Measurements from ENCODE around the gene TSPAN33. TPM values are rescaled to one million over a fixed set of nuclear protein-coding genes. Genes with fewer than 3 reads are reported as not detected.

TSPAN33 gene
- total and polyA plus RNA-seq, 4 experiments from 2014 or later, result 0.83 to 6.3 (median 0.97) TPM

DNA sequence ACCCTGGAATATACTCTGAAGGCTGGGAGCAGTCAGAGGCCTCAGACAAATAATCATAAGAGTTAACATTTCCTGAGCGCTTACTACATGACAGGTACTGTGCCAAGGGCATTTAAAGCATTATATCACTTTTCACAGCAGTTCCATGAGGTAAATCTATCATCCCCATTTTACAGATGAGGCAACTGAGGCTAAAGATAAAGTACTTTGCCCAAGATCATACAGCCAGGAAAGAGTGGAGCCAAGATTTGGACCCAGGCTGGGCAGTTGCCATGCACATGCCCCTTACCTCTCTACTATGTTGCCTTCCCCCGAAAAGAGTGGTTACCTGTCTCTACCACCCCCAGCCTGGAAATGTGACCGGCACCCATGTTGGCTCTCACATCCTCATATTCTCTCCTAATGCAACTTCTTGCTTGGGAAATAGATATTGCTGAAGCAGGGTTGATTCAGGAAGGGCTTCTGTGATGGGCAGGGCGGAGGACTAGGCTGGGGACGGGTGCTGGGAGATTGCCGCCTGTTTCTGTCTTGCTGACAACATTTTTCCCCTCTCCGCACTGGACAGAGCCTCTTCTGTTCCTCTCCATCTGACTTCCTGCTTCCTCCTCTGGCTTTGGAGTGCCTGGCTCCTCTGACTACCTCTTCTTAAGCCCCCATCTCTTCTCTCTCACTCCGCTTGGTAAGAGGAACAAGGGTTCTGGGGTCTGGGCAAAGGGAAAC lies 57.7 kb downstream of the TSPAN33 start:
- intact Hi-C loops (cut with micrococcal nuclease), result no loop called here
- Histone ChIP-seq H3K4me3 (ENCODE audit: low read length in 2 of 2) (no peak overlapping the region), H3K4me1 (ENCODE audit: insufficient read depth, low read length) (no peaks in the 10 kb centered on the region), H3K9me3 (ENCODE audit: control insufficient read depth in 1 of 2, low read length in 2 of 2) (no peaks in the 10 kb centered on the region), H3K36me3 (ENCODE audit: insufficient read depth, low read length) (no peaks in the 10 kb centered on the region), H3K27ac (ENCODE audit: low read depth, low read length) (no peak overlapping the region), H3K27me3 (ENCODE audit: insufficient read depth, low read length) (no peaks in the 10 kb centered on the region)
- Mint-ChIP-seq H3K4me1 (no peaks in the 10 kb centered on the region), H3K9me3 (no peaks in the 10 kb centered on the region), H3K4me3 (no peak overlapping the region), H3K36me3 (no peaks in the 10 kb centered on the region), H3K27ac (no peak overlapping the region), H3K27me3 (peaks cover 3 to 7% of the 10 kb centered on the region in 2 donors)
- DNase-seq, result no peak
- POLR2A ChIA-PET (ENCODE audit: partially characterized antibody), result no interaction called here
- CTCF ChIA-PET (ENCODE audit: partially characterized antibody), result no interaction called here

DNA sequence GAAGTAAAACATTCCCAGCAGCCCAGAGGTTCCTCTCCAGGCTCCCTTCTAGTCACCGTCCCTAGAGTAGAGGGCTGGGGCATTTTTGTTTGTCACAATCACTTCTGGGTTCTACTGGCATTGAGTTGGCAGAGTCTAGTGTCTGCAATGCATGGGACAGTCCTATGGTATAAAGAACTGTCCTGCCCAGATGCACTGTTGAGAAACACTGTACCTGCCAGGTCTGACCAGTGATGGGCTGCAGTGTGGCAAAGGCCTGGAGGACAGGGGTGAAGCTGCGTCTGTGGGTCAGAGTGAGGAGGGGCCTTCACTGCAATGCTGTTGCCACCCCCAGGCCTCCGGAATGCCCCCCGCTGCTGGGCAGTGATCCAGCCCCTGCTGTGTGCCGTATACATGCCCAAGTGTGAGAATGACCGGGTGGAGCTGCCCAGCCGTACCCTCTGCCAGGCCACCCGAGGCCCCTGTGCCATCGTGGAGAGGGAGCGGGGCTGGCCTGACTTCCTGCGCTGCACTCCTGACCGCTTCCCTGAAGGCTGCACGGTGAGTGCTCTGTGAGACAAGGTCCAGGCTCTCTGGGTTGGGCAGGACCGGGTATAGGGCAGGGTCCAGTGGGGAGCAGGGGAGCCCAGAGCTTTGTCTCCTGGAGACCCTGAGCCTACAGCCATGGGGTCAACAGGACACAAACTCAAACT lies 58.7 kb downstream of the TSPAN33 start:
- ChIA-PET CTCF (ENCODE audit: partially characterized antibody) (interaction anchor here (0.5 to 1.2 kb wide), 4 partner anchors 68 to 1579 kb away, joined by 3 to 4 read pairs (median 3); no protein-coding TSS in a partner anchor), POLR2A (ENCODE audit: partially characterized antibody) (no interaction called here)
- Mint-ChIP-seq H3K27ac (no peak overlapping the region), H3K36me3 (no peaks in the 10 kb centered on the region), H3K4me1 (no peaks in the 10 kb centered on the region), H3K9me3 (no peaks in the 10 kb centered on the region), H3K27me3 (peaks cover 3 to 6% of the 10 kb centered on the region in 2 donors), H3K4me3 (no peak overlapping the region)
- intact Hi-C loops (cut with micrococcal nuclease), result no loop called here
- H3K36me3 ChIP-seq (ENCODE audit: insufficient read depth, low read length), result no peaks in the 10 kb centered on the region
- no peaks in the 10 kb centered on the region for H3K27me3 ChIP-seq (ENCODE audit: insufficient read depth, low read length)
- no peak overlapping the region for H3K27ac ChIP-seq (ENCODE audit: low read depth, low read length)
- H3K4me3 ChIP-seq (ENCODE audit: low read length in 2 of 2), result no peak overlapping the region
- no peak for DNase-seq
- H3K9me3 ChIP-seq (ENCODE audit: control insufficient read depth in 1 of 2, low read length in 2 of 2), result no peaks in the 10 kb centered on the region
- no peaks in the 10 kb centered on the region for H3K4me1 ChIP-seq (ENCODE audit: insufficient read depth, low read length)

DNA sequence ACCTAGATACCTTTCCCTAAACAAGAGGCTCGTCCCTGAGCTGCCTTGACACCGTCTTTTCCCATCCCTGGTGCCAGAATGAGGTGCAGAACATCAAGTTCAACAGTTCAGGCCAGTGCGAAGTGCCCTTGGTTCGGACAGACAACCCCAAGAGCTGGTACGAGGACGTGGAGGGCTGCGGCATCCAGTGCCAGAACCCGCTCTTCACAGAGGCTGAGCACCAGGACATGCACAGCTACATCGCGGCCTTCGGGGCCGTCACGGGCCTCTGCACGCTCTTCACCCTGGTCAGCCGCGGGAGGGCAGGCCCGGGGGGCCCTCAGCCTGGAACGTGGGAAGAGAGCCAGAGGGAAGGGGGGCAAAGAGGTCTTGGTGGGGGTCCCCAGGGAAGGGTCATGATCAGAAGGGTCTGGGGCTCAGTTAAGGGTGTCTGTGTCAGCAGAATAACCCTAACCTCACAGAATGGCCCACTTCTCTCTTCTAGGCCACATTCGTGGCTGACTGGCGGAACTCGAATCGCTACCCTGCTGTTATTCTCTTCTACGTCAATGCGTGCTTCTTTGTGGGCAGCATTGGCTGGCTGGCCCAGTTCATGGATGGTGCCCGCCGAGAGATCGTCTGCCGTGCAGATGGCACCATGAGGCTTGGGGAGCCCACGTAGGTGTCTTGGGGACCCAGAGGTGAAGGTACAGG lies 60.8 kb downstream of the TSPAN33 start:
- Mint-ChIP-seq H3K27ac (no peak overlapping the region), H3K27me3 (peaks cover 1 to 4% of the 10 kb centered on the region in 2 donors), H3K36me3 (no peaks in the 10 kb centered on the region), H3K4me3 (no peak overlapping the region), H3K9me3 (no peaks in the 10 kb centered on the region), H3K4me1 (no peaks in the 10 kb centered on the region)
- no peak for DNase-seq
- H3K27ac ChIP-seq (ENCODE audit: low read depth, low read length), result no peak overlapping the region
- no peaks in the 10 kb centered on the region for H3K27me3 ChIP-seq (ENCODE audit: insufficient read depth, low read length)
- intact Hi-C loops (cut with micrococcal nuclease), result no loop called here
- no peaks in the 10 kb centered on the region for H3K4me1 ChIP-seq (ENCODE audit: insufficient read depth, low read length)
- CTCF ChIA-PET (ENCODE audit: partially characterized antibody), result no interaction called here
- H3K4me3 ChIP-seq (ENCODE audit: low read length in 2 of 2), result no peak overlapping the region
- no peaks in the 10 kb centered on the region for H3K9me3 ChIP-seq (ENCODE audit: control insufficient read depth in 1 of 2, low read length in 2 of 2)
- H3K36me3 ChIP-seq (ENCODE audit: insufficient read depth, low read length), result no peaks in the 10 kb centered on the region
- POLR2A ChIA-PET (ENCODE audit: partially characterized antibody), result no interaction called here

DNA sequence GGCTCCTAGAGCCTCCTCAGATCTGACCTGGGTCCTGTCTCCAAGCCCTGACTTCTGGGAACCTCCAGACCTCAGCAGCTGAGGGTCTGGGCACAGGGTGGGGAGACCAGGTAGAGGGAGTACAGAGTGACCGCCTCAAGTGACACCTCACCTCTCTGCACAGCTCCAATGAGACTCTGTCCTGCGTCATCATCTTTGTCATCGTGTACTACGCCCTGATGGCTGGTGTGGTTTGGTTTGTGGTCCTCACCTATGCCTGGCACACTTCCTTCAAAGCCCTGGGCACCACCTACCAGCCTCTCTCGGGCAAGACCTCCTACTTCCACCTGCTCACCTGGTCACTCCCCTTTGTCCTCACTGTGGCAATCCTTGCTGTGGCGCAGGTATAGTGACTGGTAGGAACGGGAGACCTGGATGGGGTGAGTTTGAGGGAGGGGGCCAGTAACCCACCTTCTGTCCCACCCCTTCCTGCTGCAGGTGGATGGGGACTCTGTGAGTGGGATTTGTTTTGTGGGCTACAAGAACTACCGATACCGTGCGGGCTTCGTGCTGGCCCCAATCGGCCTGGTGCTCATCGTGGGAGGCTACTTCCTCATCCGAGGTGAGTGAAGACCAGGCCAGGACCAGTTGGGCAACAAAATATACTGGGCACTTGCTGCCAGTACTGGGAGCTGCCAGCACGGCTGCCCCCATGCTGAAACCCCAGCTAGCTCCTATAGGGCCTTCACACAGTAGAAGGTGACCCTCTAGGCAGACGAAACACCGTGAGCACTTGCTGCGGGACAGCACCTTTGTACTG lies 61.7 kb downstream of the TSPAN33 start:
- Histone ChIP-seq H3K36me3 (ENCODE audit: insufficient read depth, low read length) (no peaks in the 10 kb centered on the region), H3K4me3 (ENCODE audit: low read length in 2 of 2) (no peak overlapping the region), H3K4me1 (ENCODE audit: insufficient read depth, low read length) (no peaks in the 10 kb centered on the region), H3K9me3 (ENCODE audit: control insufficient read depth in 1 of 2, low read length in 2 of 2) (no peaks in the 10 kb centered on the region), H3K27me3 (ENCODE audit: insufficient read depth, low read length) (no peaks in the 10 kb centered on the region), H3K27ac (ENCODE audit: low read depth, low read length) (no peak overlapping the region)
- CTCF ChIA-PET (ENCODE audit: partially characterized antibody), result interaction anchor here (1.4 to 4.1 kb wide), 2 partner anchors 12 to 162 kb away, joined by 5 to 22 read pairs; no protein-coding TSS in a partner anchor
- Mint-ChIP-seq H3K27ac (no peak overlapping the region), H3K27me3 (peaks cover 3% of the 10 kb centered on the region in 2 donors), H3K4me1 (no peaks in the 10 kb centered on the region), H3K4me3 (no peak overlapping the region), H3K9me3 (no peaks in the 10 kb centered on the region), H3K36me3 (no peaks in the 10 kb centered on the region)
- intact Hi-C loops (cut with micrococcal nuclease), result no loop called here
- POLR2A ChIA-PET (ENCODE audit: partially characterized antibody), result no interaction called here
- no peak for DNase-seq

DNA sequence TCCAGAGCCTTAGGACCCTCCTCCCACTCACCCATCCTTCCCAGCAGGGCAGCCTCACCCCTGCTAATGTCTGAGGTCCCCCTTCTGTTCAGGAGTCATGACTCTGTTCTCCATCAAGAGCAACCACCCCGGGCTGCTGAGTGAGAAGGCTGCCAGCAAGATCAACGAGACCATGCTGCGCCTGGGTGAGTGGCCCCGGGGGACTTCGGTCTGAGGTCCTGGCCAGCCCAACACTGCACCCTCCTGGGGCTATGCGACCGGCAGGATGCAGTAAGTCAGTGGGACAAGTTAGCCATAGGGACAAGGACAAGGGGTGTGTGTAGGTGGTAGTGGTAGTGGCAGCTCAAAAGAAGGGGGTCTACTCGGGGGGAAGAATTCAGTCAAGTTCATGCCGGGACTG lies 64.2 kb downstream of the TSPAN33 start:
- Mint-ChIP-seq H3K9me3 (peaks cover 0 to 1% (median 0%) of the 10 kb centered on the region in 8 donors), H3K4me3 (no peak overlapping the region), H3K27ac (no peak overlapping the region), H3K27me3 (peaks cover 1 to 2% of the 10 kb centered on the region in 2 donors), H3K4me1 (no peaks in the 10 kb centered on the region), H3K36me3 (no peaks in the 10 kb centered on the region)
- no peak for DNase-seq
- POLR2A ChIA-PET (ENCODE audit: partially characterized antibody), result no interaction called here
- Histone ChIP-seq H3K27ac (ENCODE audit: low read depth, low read length) (no peak overlapping the region), H3K36me3 (ENCODE audit: insufficient read depth, low read length) (no peaks in the 10 kb centered on the region), H3K4me3 (ENCODE audit: low read length in 2 of 2) (no peak overlapping the region), H3K4me1 (ENCODE audit: insufficient read depth, low read length) (no peaks in the 10 kb centered on the region), H3K9me3 (ENCODE audit: control insufficient read depth in 1 of 2, low read length in 2 of 2) (no peaks in the 10 kb centered on the region), H3K27me3 (ENCODE audit: insufficient read depth, low read length) (no peaks in the 10 kb centered on the region)
- intact Hi-C loops (cut with micrococcal nuclease), result no loop called here
- CTCF ChIA-PET (ENCODE audit: partially characterized antibody), result interaction anchor here (4.1 kb wide), 1 partner anchor 9 kb away, joined by 22 read pairs; no protein-coding TSS in a partner anchor

DNA sequence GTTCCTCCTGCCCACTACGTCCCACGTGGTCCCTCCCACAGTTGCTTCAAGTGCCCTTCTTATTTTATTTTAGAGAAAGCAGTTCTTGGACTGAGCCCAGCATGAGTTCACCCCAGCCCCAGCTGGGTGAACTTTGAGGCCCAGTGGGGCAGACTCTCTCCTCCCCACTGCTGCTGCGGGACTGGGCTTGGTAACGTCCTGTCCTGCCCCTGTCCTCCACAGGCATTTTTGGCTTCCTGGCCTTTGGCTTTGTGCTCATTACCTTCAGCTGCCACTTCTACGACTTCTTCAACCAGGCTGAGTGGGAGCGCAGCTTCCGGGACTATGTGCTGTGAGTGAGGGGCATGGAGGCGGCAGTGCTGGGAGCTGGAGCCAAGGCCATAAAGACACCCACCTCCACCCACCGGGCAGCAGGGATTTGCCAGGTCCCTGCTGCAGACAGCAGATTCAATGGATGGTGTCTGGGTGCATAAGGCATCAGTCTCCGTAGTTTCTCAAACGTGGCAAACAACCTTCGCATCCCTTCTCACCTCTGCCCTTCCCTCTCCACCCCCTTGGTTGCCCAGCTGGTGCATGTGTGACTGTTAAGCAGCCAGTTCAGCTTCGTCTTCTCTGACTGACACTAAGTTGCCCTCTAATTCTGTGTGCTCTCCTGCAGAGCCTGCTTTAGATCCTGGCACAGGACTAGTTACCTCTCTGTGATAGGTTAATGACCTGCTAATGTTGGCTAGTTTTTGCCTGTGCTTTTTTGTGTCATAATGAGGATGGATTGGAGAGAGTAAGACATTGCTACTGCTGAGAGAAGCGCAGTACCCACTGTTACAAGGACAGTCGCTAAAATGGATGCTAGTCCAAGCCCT lies 64.8 kb downstream of the TSPAN33 start:
- H3K4me1 Mint-ChIP-seq, result no peaks in the 10 kb centered on the region
- Histone ChIP-seq H3K36me3 (ENCODE audit: insufficient read depth, low read length) (no peaks in the 10 kb centered on the region), H3K4me3 (ENCODE audit: low read length in 2 of 2) (no peak overlapping the region), H3K4me1 (ENCODE audit: insufficient read depth, low read length) (no peaks in the 10 kb centered on the region), H3K27me3 (ENCODE audit: insufficient read depth, low read length) (no peaks in the 10 kb centered on the region), H3K27ac (ENCODE audit: low read depth, low read length) (no peak overlapping the region), H3K9me3 (ENCODE audit: control insufficient read depth in 1 of 2, low read length in 2 of 2) (no peaks in the 10 kb centered on the region)
- H3K27me3 Mint-ChIP-seq, result peaks cover 2 to 4% of the 10 kb centered on the region in 2 donors
- ChIA-PET CTCF (ENCODE audit: partially characterized antibody) (interaction anchor here (1.7 to 4.1 kb wide), 4 partner anchors 9 to 75 kb away, joined by 4 to 22 read pairs (median 9); no protein-coding TSS in a partner anchor), POLR2A (ENCODE audit: partially characterized antibody) (no interaction called here)
- DNase-seq, result no peak
- H3K4me3 Mint-ChIP-seq, result no peak overlapping the region
- intact Hi-C loops (cut with micrococcal nuclease), result no loop called here
- H3K27ac Mint-ChIP-seq, result no peak overlapping the region
- H3K9me3 Mint-ChIP-seq, result peaks cover 0 to 1% (median 0%) of the 10 kb centered on the region in 8 donors
- no peaks in the 10 kb centered on the region for H3K36me3 Mint-ChIP-seq
